ENCODE measurements around the gene ENPP1. TPM values are rescaled to one million over a fixed set of nuclear protein-coding genes. Genes with fewer than 3 reads are reported as not detected.

ENPP1 gene
- total RNA-seq, 3 donors from 2014 or later (not counting 1 experiment from before 2014, with no cell fraction given) = 0.45 to 0.85 (median 0.83) TPM

GRCh38 chr6:131779304-131779703, 28.5 kb upstream of the ENPP1 start:
- 100% methylated on average over 1 of the region's 2 CpGs for WGBS (ENCODE audit: insufficient coverage)
- ATAC-seq = no peak
- no peaks in the 10 kb centered on the region for H3K4me1 Mint-ChIP-seq

GRCh38 chr6:131780600-131780999, 27.2 kb upstream of the ENPP1 start:
- Histone ChIP-seq H3K27me3 (ENCODE audit: control insufficient read depth, insufficient read depth, low read length) (no peaks in the 10 kb centered on the region), H3K4me3 (ENCODE audit: low read length) (no peak overlapping the region), H3K36me3 (ENCODE audit: control insufficient read depth, insufficient read depth, low read length) (no peaks in the 10 kb centered on the region), H3K27ac (ENCODE audit: low read length) (no peak overlapping the region), H3K4me1 (ENCODE audit: control insufficient read depth, insufficient read depth, low read length) (no peaks in the 10 kb centered on the region), H3K9me3 (ENCODE audit: control insufficient read depth, insufficient read depth, low read length) (no peaks in the 10 kb centered on the region)
- no peaks in the 10 kb centered on the region for H3K36me3 Mint-ChIP-seq
- no peak for DNase-seq
- peaks cover 0 to 11% of the 10 kb centered on the region in 2 donors for H3K27me3 Mint-ChIP-seq (ENCODE audit: low read depth in 2 of 2)
- WGBS (ENCODE audit: insufficient coverage) = 92% methylated on average over 11 of the region's 11 CpGs
- H3K9me3 Mint-ChIP-seq = peaks cover 0 to 2% of the 10 kb centered on the region in 2 donors
- no peak for ATAC-seq
- no peaks in the 10 kb centered on the region for H3K4me1 Mint-ChIP-seq
- no peak overlapping the region for H3K27ac Mint-ChIP-seq
- no peak for TF ChIP-seq CTCF (IDR thresholded peaks at IDR 0.05)
- no peak overlapping the region for H3K4me3 Mint-ChIP-seq
- intact Hi-C loops (cut with micrococcal nuclease) = no loop called here

More at GRCh38 chr6:131779304-131779703, 28.5 kb upstream of the ENPP1 start:
- H3K4me3 ChIP-seq (ENCODE audit: low read length) = no peak overlapping the region
- Mint-ChIP-seq H3K27me3 (ENCODE audit: low read depth in 2 of 2) (peaks cover 0 to 13% of the 10 kb centered on the region in 2 donors), H3K36me3 (no peaks in the 10 kb centered on the region), H3K4me3 (no peak overlapping the region), H3K9me3 (no peaks in the 10 kb centered on the region), H3K27ac (no peak overlapping the region)
- intact Hi-C loops (cut with micrococcal nuclease) = no loop called here
- H3K27ac ChIP-seq (ENCODE audit: low read length) = no peak overlapping the region
- TF ChIP-seq CTCF (IDR thresholded peaks at IDR 0.05) = no peak
- no peaks in the 10 kb centered on the region for H3K27me3 ChIP-seq (ENCODE audit: control insufficient read depth, insufficient read depth, low read length)
- no peaks in the 10 kb centered on the region for H3K9me3 ChIP-seq (ENCODE audit: control insufficient read depth, insufficient read depth, low read length)
- DNase-seq = no peak
- H3K36me3 ChIP-seq (ENCODE audit: control insufficient read depth, insufficient read depth, low read length) = no peaks in the 10 kb centered on the region
- no peaks in the 10 kb centered on the region for H3K4me1 ChIP-seq (ENCODE audit: control insufficient read depth, insufficient read depth, low read length)

GRCh38 chr6:131781687-131782086, 26.1 kb upstream of the ENPP1 start:
- H3K4me1 ChIP-seq (ENCODE audit: control insufficient read depth, insufficient read depth, low read length) = no peaks in the 10 kb centered on the region
- 82% methylated on average over 3 of the region's 3 CpGs for WGBS (ENCODE audit: insufficient coverage)
- H3K36me3 Mint-ChIP-seq = no peaks in the 10 kb centered on the region
- DNase-seq (no peak), ATAC-seq (no peak)
- H3K4me3 Mint-ChIP-seq = no peak overlapping the region
- H3K27ac ChIP-seq (ENCODE audit: low read length) = no peak overlapping the region
- TF ChIP-seq CTCF (IDR thresholded peaks at IDR 0.05) = no peak
- intact Hi-C loops (cut with micrococcal nuclease) = no loop called here
- no peaks in the 10 kb centered on the region for H3K36me3 ChIP-seq (ENCODE audit: control insufficient read depth, insufficient read depth, low read length)
- no peaks in the 10 kb centered on the region for H3K27me3 ChIP-seq (ENCODE audit: control insufficient read depth, insufficient read depth, low read length)
- H3K4me3 ChIP-seq (ENCODE audit: low read length) = no peak overlapping the region
- no peaks in the 10 kb centered on the region for H3K4me1 Mint-ChIP-seq
- no peak overlapping the region for H3K27ac Mint-ChIP-seq
- peaks cover 0 to 8% of the 10 kb centered on the region in 2 donors for H3K27me3 Mint-ChIP-seq (ENCODE audit: low read depth in 2 of 2)
- H3K9me3 Mint-ChIP-seq = peaks cover 0 to 2% of the 10 kb centered on the region in 2 donors
- H3K9me3 ChIP-seq (ENCODE audit: control insufficient read depth, insufficient read depth, low read length) = no peaks in the 10 kb centered on the region

- 80% methylated on average over 1 of the region's 1 CpG for WGBS (ENCODE audit: insufficient coverage)
- H3K4me1 ChIP-seq (ENCODE audit: control insufficient read depth, insufficient read depth, low read length) = no peaks in the 10 kb centered on the region
- ATAC-seq (no peak), DNase-seq (peak in 1 of 2 donors; percentile 11)
- no peaks in the 10 kb centered on the region for H3K36me3 ChIP-seq (ENCODE audit: control insufficient read depth, insufficient read depth, low read length)
- Mint-ChIP-seq H3K36me3 (no peaks in the 10 kb centered on the region), H3K9me3 (peaks cover 0 to 2% of the 10 kb centered on the region in 2 donors), H3K4me3 (no peak overlapping the region), H3K27ac (no peak overlapping the region), H3K4me1 (no peaks in the 10 kb centered on the region), H3K27me3 (ENCODE audit: low read depth in 2 of 2) (peaks cover 0 to 18% of the 10 kb centered on the region in 2 donors)
- no peaks in the 10 kb centered on the region for H3K27me3 ChIP-seq (ENCODE audit: control insufficient read depth, insufficient read depth, low read length)
- TF ChIP-seq CTCF (IDR thresholded peaks at IDR 0.05) = no peak
- no peaks in the 10 kb centered on the region for H3K9me3 ChIP-seq (ENCODE audit: control insufficient read depth, insufficient read depth, low read length)
- H3K4me3 ChIP-seq (ENCODE audit: low read length) = no peak overlapping the region
- intact Hi-C loops (cut with micrococcal nuclease) = no loop called here
- no peak overlapping the region for H3K27ac ChIP-seq (ENCODE audit: low read length)
These were observed 25.1 kb upstream of the ENPP1 start for GRCh38 chr6:131782764-131783163.

Data from natural killer cell (primary cell).